ENCODE data around the gene PRKCQ.
"Not testable (repeated sequence)": the region's sequence is repeated elsewhere in the genome, so short reads cannot be mapped to it uniquely, and the experiment has no call there.

PRKCQ gene

GRCh38 chr10:6501931-6502330 lies 78.1 kb downstream of the PRKCQ start:
- no peak for DNase-seq (ENCODE audit: low read depth)

GRCh38 chr10:6499974-6500373 lies 80.1 kb downstream of the PRKCQ start:
- DNase-seq (ENCODE audit: low read depth) = no peak
- H3K4me3 ChIP-seq (ENCODE audit: low read depth, low read length) = no peak overlapping the region

More at GRCh38 chr10:6501931-6502330, 78.1 kb downstream of the PRKCQ start:
- no peak overlapping the region for H3K4me3 ChIP-seq (ENCODE audit: low read depth, low read length)

- no peak overlapping the region for H3K4me3 ChIP-seq (ENCODE audit: low read depth, low read length)
- no peak for DNase-seq (ENCODE audit: low read depth)
These were observed 81.3 kb downstream of the PRKCQ start for GRCh38 chr10:6498771-6499170.

GRCh38 chr10:6497620-6498019 lies 82.5 kb downstream of the PRKCQ start:
- no peak for DNase-seq (ENCODE audit: low read depth)
- no peak overlapping the region for H3K4me3 ChIP-seq (ENCODE audit: low read depth, low read length)

GRCh38 chr10:6494936-6495592 lies 85.0 kb downstream of the PRKCQ start:
- DNase-seq (ENCODE audit: low read depth) = no peak

GRCh38 chr10:6494442-6494819 lies 85.6 kb downstream of the PRKCQ start:
- H3K4me3 ChIP-seq (ENCODE audit: low read depth, low read length) = no peak overlapping the region
- no peak for DNase-seq (ENCODE audit: low read depth)

More at GRCh38 chr10:6494936-6495592, 85.0 kb downstream of the PRKCQ start:
- H3K4me3 ChIP-seq (ENCODE audit: low read depth, low read length) = no peak overlapping the region

GRCh38 chr10:6493521-6494441 lies 86.3 kb downstream of the PRKCQ start:
- H3K4me3 ChIP-seq (ENCODE audit: low read depth, low read length) = no peak overlapping the region
- DNase-seq (ENCODE audit: low read depth) = peak; percentile 8

- no peak for DNase-seq (ENCODE audit: low read depth)
- no peak overlapping the region for H3K4me3 ChIP-seq (ENCODE audit: low read depth, low read length)
These were observed 87.2 kb downstream of the PRKCQ start for GRCh38 chr10:6492896-6493295.

- DNase-seq (ENCODE audit: low read depth) = no peak
- H3K4me3 ChIP-seq (ENCODE audit: low read depth, low read length) = no peak overlapping the region
These were observed 88.1 kb downstream of the PRKCQ start for GRCh38 chr10:6491841-6492609.

GRCh38 chr10:6490614-6491013 lies 89.5 kb downstream of the PRKCQ start:
- DNase-seq (ENCODE audit: low read depth) = no peak
- no peak overlapping the region for H3K4me3 ChIP-seq (ENCODE audit: low read depth, low read length)

- DNase-seq (ENCODE audit: low read depth) = no peak
- no peak overlapping the region for H3K4me3 ChIP-seq (ENCODE audit: low read depth, low read length)
These were observed 92.2 kb downstream of the PRKCQ start for GRCh38 chr10:6487920-6488319.

GRCh38 chr10:6486309-6486708 lies 93.8 kb downstream of the PRKCQ start:
- no peak overlapping the region for H3K4me3 ChIP-seq (ENCODE audit: low read depth, low read length)
- no peak for DNase-seq (ENCODE audit: low read depth)

- no peak for DNase-seq (ENCODE audit: low read depth)
- H3K4me3 ChIP-seq (ENCODE audit: low read depth, low read length) = no peak overlapping the region
These were observed 97.2 kb downstream of the PRKCQ start for GRCh38 chr10:6482737-6483357.

GRCh38 chr10:6478722-6479121 lies 101.4 kb downstream of the PRKCQ start:
- DNase-seq (ENCODE audit: low read depth) = no peak
- no peak overlapping the region for H3K4me3 ChIP-seq (ENCODE audit: low read depth, low read length)

- H3K4me3 ChIP-seq (ENCODE audit: low read depth, low read length) = no peak overlapping the region
- DNase-seq (ENCODE audit: low read depth) = no peak
These were observed 103.1 kb downstream of the PRKCQ start for GRCh38 chr10:6476989-6477388.

GRCh38 chr10:6474871-6475270 lies 105.2 kb downstream of the PRKCQ start:
- no peak overlapping the region for H3K4me3 ChIP-seq (ENCODE audit: low read depth, low read length)
- no peak for DNase-seq (ENCODE audit: low read depth)

- DNase-seq (ENCODE audit: low read depth) = no peak
- H3K4me3 ChIP-seq (ENCODE audit: low read depth, low read length) = no peak overlapping the region
These were observed 106.1 kb downstream of the PRKCQ start for GRCh38 chr10:6473901-6474370.

- no peak overlapping the region for H3K4me3 ChIP-seq (ENCODE audit: low read depth, low read length)
- no peak for DNase-seq (ENCODE audit: low read depth)
These were observed 106.6 kb downstream of the PRKCQ start for GRCh38 chr10:6473430-6473829.

- H3K4me3 ChIP-seq (ENCODE audit: low read depth, low read length); DNase-seq (ENCODE audit: low read depth): not testable (repeated sequence)
These were observed 107.4 kb downstream of the PRKCQ start for GRCh38 chr10:6472710-6473005.
